Neural cell (in vitro differentiated cells): Measurements from ENCODE around the gene IMPA2.

Experiments used
- CTCF ChIP-seq: fragments of 450-650 bp; IDR thresholded peaks from 2 replicates; pipeline ENCODE4 v1.5.1; 2014; ENCODE audit warnings: antibody characterized with exemption, mild to moderate bottlenecking, moderate library complexity; ENCODE audit not compliant: poor library complexity, severe bottlenecking
- EZH2 ChIP-seq: fragments of 200-600, 300-800 bp; shearing (Covaris generic), sonication (generic); IDR thresholded peaks from 2 replicates; pipeline ENCODE4 v1.6.1; 2014; ENCODE audit warnings: antibody characterized with exemption, low read length, borderline replicate concordance, mild to moderate bottlenecking; ENCODE audit not compliant: insufficient read depth, poor library complexity, severe bottlenecking
- RAD21 ChIP-seq: fragments of 450-650 bp; conservative IDR thresholded peaks from 2 replicates; pipeline ENCODE4 v1.6.1; 2014; ENCODE audit warnings: antibody characterized with exemption, mild to moderate bottlenecking, moderate library complexity

- TF ChIP-seq EZH2 (no peak), CTCF (no peak), RAD21 (no peak)
Observed at GRCh38 chr18:12057419-12058039, 76.2 kb downstream of the IMPA2 start.
